Neural cell (in vitro differentiated cells): ENCODE results near the gene LPAR5. TPM values are rescaled to one million over a fixed set of nuclear protein-coding genes. Genes with fewer than 3 reads are reported as not detected.
A peak's percentile ranks its signal among the peaks of the same experiment; 100 is the strongest.

Source experiments
- H2AFZ ChIP-seq: fragments of 200-600, 300-800 bp; sonication (generic), shearing (Covaris generic); 2 replicates; pipeline ENCODE4 v1.6.0; 2014; ENCODE audit warnings: low read depth, mild to moderate bottlenecking, antibody characterized with exemption, low read length, moderate library complexity
- H3F3A ChIP-seq: fragments of 200-600 bp; shearing (Covaris generic); 2 replicates; pipeline ENCODE4 v1.6.1; 2016; ENCODE audit warnings: mild to moderate bottlenecking, moderate library complexity, mixed read lengths, antibody characterized with exemption, low read length; ENCODE audit not compliant: insufficient read depth, poor library complexity, severe bottlenecking
- H3K27ac ChIP-seq: fragments of 200-600, 300-800 bp; sonication (generic), shearing (Covaris generic); 2 replicates; pipeline ENCODE4 v1.5.1; 2014; ENCODE audit warnings: mild to moderate bottlenecking, low read length, moderate library complexity
- H3K27me3 ChIP-seq: fragments of 300-800, 200-600 bp; sonication (generic), shearing (Covaris generic); 2 replicates; pipeline ENCODE4 v1.6.0; 2014; ENCODE audit warnings: mild to moderate bottlenecking, low read depth, low read length, moderate library complexity; ENCODE audit not compliant: insufficient read depth
- H3K36me3 ChIP-seq: fragments of 300-800, 200-600 bp; sonication (generic), shearing (Covaris generic); 2 replicates; pipeline ENCODE4 v1.5.1; 2014; ENCODE audit warnings: mild to moderate bottlenecking, antibody characterized with exemption, low read length, moderate library complexity; ENCODE audit not compliant: insufficient read depth
- H3K4me2 ChIP-seq: fragments of 300-800, 200-600 bp; sonication (generic), shearing (Covaris generic); 2 replicates; pipeline ENCODE4 v1.6.0; 2014; ENCODE audit warnings: mild to moderate bottlenecking, low read length
- H3K4me3 ChIP-seq: fragments of 300-800, 200-600 bp; sonication (generic), shearing (Covaris generic); 2 replicates; pipeline ENCODE4 v1.5.1; 2014; ENCODE audit warnings: mild to moderate bottlenecking, low read length, moderate library complexity
- H3K79me2 ChIP-seq: fragments of 200-600 bp; shearing (Covaris generic); replicated peaks from 2 replicates; pipeline ENCODE4 v1.6.0; 2014; ENCODE audit warnings: mild to moderate bottlenecking, low read length, moderate library complexity; ENCODE audit not compliant: insufficient read depth
- H3K9ac ChIP-seq: fragments of 300-800, 200-600 bp; sonication (generic), shearing (Covaris generic); 2 replicates; pipeline ENCODE4 v1.6.1; 2016; ENCODE audit warnings: mild to moderate bottlenecking, low read length, mixed read lengths
- H3K9me2 ChIP-seq: fragments of 200-600 bp; shearing (Covaris generic); 2 replicates; pipeline ENCODE4 v1.6.1; 2016; ENCODE audit warnings: mild to moderate bottlenecking, low read length, mixed read lengths; ENCODE audit not compliant: insufficient read depth
- H3K9me3 ChIP-seq: fragments of 200-600, 300-800 bp; sonication (generic), shearing (Covaris generic); 2 replicates; pipeline ENCODE4 v1.6.1; 2016; ENCODE audit warnings: mild to moderate bottlenecking, mixed run types, low read length, moderate library complexity, mixed read lengths
- H4K20me1 ChIP-seq: fragments of 200-600 bp; shearing (Covaris generic); 2 replicates; pipeline ENCODE4 v1.6.1; 2016; ENCODE audit warnings: mild to moderate bottlenecking, mixed run types; ENCODE audit not compliant: insufficient read depth
- EP300 ChIP-seq: fragments of 450-650 bp; conservative IDR thresholded peaks from 2 replicates; pipeline ENCODE4 v1.6.1; 2014; ENCODE audit warnings: antibody characterized with exemption, mild to moderate bottlenecking, moderate library complexity; ENCODE audit not compliant: poor library complexity, severe bottlenecking
- EZH2 ChIP-seq: fragments of 200-600, 300-800 bp; shearing (Covaris generic), sonication (generic); IDR thresholded peaks from 2 replicates; pipeline ENCODE4 v1.6.1; 2014; ENCODE audit warnings: antibody characterized with exemption, low read length, borderline replicate concordance, mild to moderate bottlenecking; ENCODE audit not compliant: insufficient read depth, poor library complexity, severe bottlenecking
- MXI1 ChIP-seq: fragments of 450-650 bp; conservative IDR thresholded peaks from 2 replicates; pipeline ENCODE4 v1.6.1; 2014; ENCODE audit warnings: antibody characterized with exemption, mild to moderate bottlenecking; ENCODE audit not compliant: poor library complexity, severe bottlenecking
- POLR2AphosphoS5 ChIP-seq: IDR thresholded peaks from 2 replicates; pipeline ENCODE4 v1.6.1; 2012
- RAD21 ChIP-seq: fragments of 450-650 bp; conservative IDR thresholded peaks from 2 replicates; pipeline ENCODE4 v1.6.1; 2014; ENCODE audit warnings: antibody characterized with exemption, mild to moderate bottlenecking, moderate library complexity
- SMC3 ChIP-seq: fragments of 450-650 bp; conservative IDR thresholded peaks from 2 replicates; pipeline ENCODE4 v1.6.1; 2014; ENCODE audit warnings: antibody characterized with exemption, mild to moderate bottlenecking, moderate library complexity; ENCODE audit not compliant: poor library complexity
- TAF1 ChIP-seq: IDR thresholded peaks from 2 replicates; pipeline ENCODE4 v1.6.1; 2012; ENCODE audit warnings: low read depth
- polyA plus RNA-seq: library from polyadenylated mRNA; depleted of rRNA; stranded (reverse); fragments of >200 nt; gene quantifications from 2 replicates; pipeline ENCODE4 v1.2.3, GENCODE V29; 2014
- TF ChIP-seq, protein P1 (sequence below): IDR thresholded peaks from 2 replicates; pipeline ENCODE4 v1.6.1; 2012; ENCODE audit warnings: borderline replicate concordance
- TF ChIP-seq, protein P2 (sequence below): fragments of 450-650 bp; IDR thresholded peaks from 2 replicates; pipeline ENCODE4 v1.5.1; 2014; ENCODE audit warnings: antibody characterized with exemption, mild to moderate bottlenecking, moderate library complexity; ENCODE audit not compliant: poor library complexity, severe bottlenecking

The LPAR5 gene
- polyA plus RNA-seq, 1 donor from 2014 or later, result not detected

DNA sequence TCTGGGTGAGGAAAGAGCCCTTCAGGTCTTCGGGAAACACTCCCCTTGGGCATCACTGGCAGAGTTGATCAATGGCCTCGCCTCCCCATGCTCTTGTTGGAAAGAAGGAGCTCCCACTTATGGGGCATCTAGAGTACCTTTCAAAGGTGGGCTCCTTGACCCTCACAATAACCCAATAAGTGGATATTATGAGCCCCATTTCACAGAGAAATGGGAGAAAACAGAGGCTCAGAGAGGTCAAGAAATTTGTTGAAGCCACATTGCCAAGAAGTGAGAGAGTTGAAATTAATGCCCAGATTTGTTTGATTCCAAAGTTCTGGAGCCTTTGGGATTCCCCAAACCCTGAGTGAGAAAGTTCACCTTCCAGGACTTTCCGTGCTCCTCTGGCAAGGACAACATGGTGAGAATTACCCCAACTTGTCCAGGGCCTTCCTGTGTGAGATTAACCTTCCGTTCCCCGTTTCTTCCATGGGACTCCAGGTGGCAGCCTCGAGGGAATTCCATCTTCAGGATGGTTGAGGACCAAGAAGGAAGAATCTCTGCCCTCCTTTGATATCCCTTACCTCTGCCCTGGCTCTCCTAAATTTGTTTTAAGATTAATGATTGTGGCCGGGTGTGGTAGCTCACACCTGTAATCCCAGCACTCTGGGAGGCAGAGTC, 21.1 kb downstream of the LPAR5 start:
- Histone ChIP-seq H3K27ac (peak overlapping the region; percentile 94), H2AFZ (peak overlapping the region; percentile 66), H3K79me2 (no peaks in the 10 kb centered on the region), H3K9ac (peak overlapping the region; percentile 81), H3K4me2 (no peak overlapping the region), H3K9me3 (no peaks in the 10 kb centered on the region), H3K4me3 (no peak overlapping the region), H4K20me1 (no peaks in the 10 kb centered on the region), H3K9me2 (no peaks in the 10 kb centered on the region), H3K36me3 (no peaks in the 10 kb centered on the region), H3F3A (peaks cover 20% of the 10 kb centered on the region), H3K27me3 (no peaks in the 10 kb centered on the region)
- no peak for TF ChIP-seq EZH2
- peak; percentile 29 for TF ChIP-seq TAF1

DNA sequence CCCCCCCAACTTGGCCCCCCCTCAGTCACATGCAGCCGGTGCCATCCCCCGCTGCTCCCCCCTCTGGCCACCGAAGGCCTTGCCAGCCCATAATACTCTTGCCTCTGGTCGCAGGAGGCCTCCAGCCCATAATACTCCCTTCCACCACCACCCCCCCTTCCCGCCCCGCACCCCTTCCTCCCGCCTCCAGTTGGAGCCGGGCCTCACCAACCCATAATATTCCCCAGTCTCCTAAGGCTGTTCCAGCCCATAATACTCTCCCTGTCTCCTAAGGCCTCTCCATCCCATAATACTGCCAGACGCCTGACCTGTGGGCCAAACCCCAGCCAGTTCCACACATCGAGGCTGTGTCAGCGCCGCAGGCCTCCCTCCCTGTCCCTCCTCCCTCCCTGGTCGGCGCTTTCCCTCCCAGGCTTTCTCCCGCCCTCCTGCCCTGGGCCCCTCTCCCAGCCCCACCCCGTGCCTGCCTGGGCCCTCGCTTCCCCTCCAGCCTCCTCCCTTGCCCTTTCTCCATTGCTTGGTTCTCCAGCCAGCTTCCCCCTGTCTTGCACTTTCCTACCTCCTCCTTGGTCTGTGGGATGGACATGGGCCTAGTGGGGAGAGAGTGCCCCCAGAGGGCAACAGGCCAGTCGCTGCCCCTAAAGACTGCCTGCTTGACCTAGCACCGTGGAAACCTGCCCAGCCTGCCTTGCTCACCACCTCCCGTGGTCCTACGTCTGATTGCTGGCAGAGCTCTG, 21.8 kb downstream of the LPAR5 start:
- H3F3A ChIP-seq, result peaks cover 20% of the 10 kb centered on the region
- H3K79me2 ChIP-seq, result no peaks in the 10 kb centered on the region
- H3K27me3 ChIP-seq, result no peaks in the 10 kb centered on the region
- peak overlapping the region; percentile 66 for H2AFZ ChIP-seq
- H3K9me3 ChIP-seq, result no peaks in the 10 kb centered on the region
- H3K27ac ChIP-seq, result peak overlapping the region; percentile 94
- peak overlapping the region; percentile 81 for H3K9ac ChIP-seq
- no peak overlapping the region for H3K4me2 ChIP-seq
- H3K4me3 ChIP-seq, result peak overlapping the region; percentile 23
- H3K9me2 ChIP-seq, result no peaks in the 10 kb centered on the region
- H3K36me3 ChIP-seq, result no peaks in the 10 kb centered on the region
- TF ChIP-seq, protein P1, sequence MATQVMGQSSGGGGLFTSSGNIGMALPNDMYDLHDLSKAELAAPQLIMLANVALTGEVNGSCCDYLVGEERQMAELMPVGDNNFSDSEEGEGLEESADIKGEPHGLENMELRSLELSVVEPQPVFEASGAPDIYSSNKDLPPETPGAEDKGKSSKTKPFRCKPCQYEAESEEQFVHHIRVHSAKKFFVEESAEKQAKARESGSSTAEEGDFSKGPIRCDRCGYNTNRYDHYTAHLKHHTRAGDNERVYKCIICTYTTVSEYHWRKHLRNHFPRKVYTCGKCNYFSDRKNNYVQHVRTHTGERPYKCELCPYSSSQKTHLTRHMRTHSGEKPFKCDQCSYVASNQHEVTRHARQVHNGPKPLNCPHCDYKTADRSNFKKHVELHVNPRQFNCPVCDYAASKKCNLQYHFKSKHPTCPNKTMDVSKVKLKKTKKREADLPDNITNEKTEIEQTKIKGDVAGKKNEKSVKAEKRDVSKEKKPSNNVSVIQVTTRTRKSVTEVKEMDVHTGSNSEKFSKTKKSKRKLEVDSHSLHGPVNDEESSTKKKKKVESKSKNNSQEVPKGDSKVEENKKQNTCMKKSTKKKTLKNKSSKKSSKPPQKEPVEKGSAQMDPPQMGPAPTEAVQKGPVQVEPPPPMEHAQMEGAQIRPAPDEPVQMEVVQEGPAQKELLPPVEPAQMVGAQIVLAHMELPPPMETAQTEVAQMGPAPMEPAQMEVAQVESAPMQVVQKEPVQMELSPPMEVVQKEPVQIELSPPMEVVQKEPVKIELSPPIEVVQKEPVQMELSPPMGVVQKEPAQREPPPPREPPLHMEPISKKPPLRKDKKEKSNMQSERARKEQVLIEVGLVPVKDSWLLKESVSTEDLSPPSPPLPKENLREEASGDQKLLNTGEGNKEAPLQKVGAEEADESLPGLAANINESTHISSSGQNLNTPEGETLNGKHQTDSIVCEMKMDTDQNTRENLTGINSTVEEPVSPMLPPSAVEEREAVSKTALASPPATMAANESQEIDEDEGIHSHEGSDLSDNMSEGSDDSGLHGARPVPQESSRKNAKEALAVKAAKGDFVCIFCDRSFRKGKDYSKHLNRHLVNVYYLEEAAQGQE, result no peak
- TF ChIP-seq MXI1 (no peak), RAD21 (no peak), TAF1 (no peak), EZH2 (no peak), SMC3 (no peak), POLR2AphosphoS5 (peak; percentile 28), EP300 (no peak)
- TF ChIP-seq, protein P2, sequence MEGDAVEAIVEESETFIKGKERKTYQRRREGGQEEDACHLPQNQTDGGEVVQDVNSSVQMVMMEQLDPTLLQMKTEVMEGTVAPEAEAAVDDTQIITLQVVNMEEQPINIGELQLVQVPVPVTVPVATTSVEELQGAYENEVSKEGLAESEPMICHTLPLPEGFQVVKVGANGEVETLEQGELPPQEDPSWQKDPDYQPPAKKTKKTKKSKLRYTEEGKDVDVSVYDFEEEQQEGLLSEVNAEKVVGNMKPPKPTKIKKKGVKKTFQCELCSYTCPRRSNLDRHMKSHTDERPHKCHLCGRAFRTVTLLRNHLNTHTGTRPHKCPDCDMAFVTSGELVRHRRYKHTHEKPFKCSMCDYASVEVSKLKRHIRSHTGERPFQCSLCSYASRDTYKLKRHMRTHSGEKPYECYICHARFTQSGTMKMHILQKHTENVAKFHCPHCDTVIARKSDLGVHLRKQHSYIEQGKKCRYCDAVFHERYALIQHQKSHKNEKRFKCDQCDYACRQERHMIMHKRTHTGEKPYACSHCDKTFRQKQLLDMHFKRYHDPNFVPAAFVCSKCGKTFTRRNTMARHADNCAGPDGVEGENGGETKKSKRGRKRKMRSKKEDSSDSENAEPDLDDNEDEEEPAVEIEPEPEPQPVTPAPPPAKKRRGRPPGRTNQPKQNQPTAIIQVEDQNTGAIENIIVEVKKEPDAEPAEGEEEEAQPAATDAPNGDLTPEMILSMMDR, result peak; percentile 36
- H4K20me1 ChIP-seq, result no peaks in the 10 kb centered on the region
